GM19035 (cell line): ENCODE results near the gene RALY.

Source experiments
- ATAC-seq: cut with Tn5 transposase; IDR thresholded peaks from one replicate; pipeline ENCODE4 v1.9.1; 2021; ENCODE audit not compliant: unreplicated experiment

The RALY gene

DNA sequence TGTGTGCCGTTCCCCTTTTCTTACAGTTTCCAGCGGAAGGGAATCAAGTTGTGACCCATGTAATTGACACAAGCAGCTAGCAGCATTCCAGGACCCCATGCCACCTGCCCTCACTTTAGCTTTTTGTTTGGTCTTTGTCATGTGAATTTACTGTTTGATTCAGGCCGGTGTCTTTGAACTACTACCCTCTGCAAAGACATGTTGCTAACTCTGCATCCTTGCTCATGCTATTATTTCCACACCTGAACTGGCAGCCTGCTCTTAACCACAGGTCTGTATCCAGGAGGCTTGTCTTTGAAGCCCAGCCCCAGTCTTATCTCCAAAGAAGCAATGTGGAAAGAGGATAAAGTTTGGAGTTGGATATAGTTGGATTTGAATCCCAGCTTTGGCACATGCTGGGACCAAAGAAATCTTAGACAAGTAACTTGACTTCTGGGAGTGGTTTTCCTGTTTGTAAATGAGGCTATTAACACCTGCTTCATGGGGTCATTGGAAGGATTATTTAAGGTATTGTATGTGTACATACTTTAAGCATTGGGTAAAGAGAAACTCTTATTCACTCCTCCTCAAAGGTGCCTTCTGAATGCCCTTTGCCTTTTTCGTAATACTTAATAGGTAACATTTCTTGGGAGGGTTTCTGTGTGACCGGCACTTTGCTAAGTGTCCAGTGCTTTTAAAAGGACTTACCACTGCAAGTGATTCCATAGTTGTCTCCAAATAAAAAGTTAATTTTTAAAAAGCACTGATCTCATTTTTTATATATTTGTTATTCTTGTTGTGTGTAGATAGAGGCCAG is 52.4 kb downstream of the RALY start:
- ATAC-seq = no peak

DNA sequence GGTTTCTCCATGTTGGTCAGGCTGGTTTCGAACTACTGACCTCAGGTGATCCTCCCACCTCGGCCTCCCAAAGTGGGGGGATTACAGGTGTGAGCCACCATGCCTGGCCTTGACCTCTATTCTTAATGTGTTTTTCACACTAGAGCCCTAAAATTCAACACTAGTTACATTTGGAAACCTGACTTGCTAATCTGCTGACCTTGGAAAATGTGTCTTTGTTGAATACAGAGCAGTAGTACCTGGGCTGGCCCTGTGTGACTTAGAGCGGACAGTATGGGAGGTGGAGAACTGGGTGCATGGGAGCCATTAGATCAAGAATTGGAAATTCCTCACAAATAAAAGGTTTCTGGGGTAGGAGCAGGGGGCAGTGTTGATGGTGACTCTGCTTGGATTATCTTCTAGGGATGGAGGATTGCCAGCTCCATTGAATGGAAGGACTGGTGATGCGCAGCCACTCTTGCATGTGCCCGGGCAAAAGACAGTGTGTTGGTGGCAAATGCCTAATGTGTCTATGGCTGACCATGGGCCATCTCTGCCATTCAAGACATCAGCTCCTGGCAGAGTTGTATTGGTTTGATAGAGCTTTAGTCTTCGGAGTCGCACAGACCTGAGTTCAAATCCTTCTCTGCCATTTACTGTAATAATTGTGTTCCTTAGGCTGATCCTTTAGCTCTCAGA is 53.4 kb downstream of the RALY start:
- ATAC-seq = no peak

DNA sequence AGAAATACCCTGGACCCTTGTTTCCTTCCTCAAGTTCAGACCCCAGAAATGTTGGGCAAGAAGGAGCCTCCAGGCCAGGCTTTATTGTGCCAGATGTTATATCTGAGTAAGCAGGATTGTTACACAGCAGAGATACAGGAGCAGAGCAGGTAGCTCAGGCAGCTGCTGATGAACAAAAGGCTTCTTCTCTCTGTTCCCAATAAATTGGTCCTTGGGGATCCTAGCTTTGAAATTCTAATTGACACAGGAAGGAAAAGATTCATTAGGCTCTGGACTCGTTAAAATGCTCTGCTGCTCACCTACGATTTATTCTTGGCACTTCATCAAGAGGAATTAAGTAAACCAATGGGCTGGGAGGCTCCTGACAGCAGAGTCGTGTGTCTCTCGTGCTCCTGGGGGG is 54.2 kb downstream of the RALY start:
- no peak for ATAC-seq

DNA sequence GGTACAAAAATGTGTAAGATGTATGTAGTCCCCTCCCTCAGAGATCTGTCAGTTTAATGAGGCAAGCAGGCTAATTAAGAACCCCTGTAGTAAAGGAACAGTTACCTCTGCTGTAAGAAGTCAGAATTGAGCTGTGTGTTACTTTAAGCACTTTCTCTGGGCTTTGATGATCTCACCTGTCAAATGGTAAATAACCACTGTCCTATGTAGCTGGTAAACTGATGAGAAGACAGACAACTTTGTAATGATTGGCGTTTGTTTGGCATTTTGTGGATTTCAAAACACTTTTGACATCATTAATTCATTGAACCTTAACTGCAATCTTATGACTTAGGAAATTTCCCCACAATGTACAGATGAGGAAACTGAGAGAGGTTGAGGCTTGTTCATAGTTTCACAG is 55.7 kb downstream of the RALY start:
- ATAC-seq = no peak

DNA sequence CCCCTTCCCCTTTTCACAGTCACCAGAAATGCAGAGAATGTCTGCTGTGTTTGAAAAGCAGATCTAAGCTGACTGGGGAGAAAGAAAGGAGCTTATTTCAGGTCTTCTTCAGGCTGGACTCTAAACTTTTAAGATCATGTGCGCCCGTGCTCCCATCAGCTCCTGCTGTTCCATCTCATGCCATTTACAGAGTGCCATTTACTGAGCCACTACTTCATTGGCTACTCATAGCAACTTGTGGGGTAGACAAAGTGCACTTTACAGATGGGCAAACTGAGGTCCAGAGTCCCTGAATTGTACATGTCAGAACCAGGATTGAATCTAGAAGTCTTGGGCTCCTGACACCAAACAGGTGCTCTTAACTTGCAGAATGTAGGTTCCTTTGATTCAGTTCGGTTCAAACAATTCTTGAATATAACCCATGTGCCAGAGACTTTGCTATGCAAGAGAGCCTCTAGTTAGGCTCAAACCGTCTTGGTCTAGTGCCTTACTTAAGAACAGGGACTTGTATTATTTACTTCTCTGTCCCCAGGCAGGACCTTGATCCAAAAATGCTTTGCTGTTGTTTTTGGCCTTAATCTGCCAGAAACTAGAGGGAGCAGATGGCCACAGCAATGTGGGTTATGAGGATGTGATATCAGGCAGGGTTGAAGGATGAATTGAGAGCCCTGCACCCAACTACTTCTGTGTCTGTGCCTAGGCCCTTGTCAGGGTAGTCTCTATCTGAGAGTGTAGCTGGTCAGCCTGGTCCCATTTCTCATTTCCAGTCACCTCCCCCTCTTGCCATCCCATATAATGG is 56.4 kb downstream of the RALY start:
- no peak for ATAC-seq

DNA sequence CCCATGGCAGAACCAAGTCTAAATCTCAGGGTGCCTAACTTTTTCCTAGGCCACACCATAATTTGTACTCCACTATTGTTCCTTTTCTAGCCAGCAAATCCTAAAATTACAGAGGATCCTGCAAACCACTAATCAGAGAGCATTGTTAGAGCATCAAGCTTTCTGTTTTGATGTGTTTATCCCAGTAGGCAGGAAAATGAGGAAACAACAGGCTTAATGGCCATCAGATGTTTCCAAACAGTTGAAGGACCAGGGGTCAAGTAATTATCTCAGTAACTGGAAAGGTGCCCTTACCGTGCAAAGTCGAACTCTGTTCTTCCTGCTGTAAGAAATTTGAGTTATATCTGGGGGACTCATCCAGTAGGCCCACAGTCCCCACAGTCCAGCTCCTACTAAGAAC is 58.7 kb downstream of the RALY start:
- ATAC-seq = no peak

DNA sequence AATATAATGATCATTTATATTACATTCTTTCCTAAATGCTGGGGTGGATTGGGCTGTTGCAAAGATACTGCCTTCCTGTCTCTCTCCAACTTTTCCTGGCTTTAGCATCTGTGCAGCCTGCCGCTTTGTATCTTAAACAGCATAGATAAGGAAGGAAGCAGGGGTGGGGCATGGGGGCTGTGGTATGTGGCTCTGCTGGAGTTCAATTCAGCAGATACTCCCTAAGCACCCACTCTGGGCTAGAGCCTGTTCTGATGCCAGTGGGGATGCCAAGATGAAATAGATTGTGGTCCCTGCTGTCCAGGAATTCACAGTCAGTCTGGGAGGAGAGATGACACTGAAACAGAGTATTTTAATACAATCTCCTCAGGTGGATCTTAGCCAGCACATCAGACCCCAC is 61.6 kb downstream of the RALY start:
- ATAC-seq = no peak

DNA sequence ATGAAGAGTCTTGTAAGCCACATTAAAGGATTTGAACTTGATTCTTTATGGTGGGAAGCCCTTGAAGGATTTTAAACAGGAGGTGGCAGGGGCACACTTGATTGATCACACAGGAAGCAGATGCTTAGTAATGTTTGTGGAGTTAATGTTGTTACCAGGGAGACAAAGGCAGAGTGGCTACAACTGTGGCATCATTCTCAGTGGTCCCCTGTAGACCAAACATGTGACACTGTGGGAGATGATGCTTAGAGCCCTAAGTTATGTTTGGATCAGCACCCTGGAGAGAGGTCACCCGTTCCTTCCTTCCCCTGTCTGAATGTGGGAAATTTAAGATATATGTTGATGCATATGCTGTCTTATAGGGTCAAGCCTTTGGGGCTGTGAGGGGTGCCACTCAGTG is 65.1 kb downstream of the RALY start:
- no peak for ATAC-seq

DNA sequence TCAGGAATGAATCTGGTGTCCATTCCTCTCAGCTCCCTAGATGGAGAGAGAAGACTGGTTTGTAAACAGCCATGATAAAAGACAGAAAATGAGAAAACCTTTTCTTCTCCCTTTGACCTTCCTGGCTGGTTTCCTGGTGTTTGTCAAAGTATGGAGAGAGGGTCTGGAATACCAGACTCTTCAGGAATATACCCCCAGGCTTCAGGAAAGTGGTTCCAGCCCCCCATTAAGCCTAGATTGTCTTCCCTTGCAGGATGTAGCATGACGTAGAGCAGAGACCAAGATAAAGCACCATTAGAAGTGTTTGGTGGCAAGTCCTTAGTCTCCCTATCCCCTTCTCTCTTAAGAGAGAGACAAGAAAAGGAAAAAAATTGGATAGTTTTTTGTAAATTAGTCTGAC is 67.3 kb downstream of the RALY start:
- no peak for ATAC-seq

DNA sequence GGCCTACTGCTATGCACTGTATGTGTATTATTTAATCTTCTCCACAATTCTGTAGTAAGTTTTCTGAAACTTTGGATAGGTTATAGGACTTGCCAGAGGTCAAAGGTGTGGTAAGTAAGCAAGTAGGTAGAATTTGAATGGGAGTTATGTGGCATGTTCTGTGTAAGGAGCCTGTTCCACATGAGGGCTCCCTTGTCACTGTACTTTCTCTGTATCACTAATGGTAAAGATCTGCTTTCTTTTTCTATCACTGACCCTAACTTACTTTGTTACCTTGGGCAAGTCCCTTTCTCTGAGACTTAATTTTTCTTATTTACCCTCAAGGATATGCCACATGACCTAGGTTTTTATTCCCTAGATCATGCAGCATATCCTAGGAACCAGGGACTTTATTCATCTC is 68.0 kb downstream of the RALY start:
- no peak for ATAC-seq

DNA sequence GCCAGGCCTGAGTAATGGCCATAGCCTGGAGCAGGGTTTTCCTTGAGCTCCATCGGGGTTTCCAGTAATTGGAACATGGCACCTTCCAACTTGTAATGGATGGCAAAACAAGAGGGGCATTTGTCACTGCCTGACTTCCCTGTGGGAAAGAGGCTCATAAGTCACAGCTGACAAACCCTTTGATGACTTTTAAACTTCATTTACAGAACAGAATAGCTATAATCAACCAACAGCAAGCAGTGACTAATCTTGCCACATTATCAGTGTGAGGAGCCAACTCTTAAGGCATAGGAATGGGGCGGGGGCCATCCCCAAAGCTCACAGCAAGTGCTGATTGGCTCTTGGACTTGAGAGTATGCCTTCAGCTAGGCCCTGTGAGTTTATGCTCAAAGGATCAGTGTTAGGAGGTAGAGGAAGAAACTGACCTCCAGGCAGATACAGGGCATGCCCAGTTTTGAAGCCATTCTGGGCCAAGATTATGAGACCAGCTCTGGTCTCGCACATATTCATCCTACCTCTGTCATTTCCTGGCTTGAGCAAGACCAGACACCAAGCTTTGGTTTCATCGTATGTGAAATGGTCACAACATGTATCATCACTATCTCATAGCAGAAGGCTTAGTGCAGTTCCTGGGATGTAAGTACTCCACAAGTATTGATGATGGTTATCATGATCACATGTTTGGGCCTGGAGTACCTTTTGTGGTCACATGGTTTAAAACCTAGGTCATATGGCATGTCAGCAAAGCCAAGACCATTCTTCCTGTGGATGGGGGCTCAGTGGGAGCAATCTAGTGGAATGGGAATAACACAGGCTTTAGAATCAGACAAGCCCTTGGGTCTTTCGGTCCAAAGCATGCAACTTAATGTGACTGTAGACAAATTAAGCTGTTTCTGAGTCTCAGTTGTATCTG is 69.1 kb downstream of the RALY start:
- no peak for ATAC-seq

DNA sequence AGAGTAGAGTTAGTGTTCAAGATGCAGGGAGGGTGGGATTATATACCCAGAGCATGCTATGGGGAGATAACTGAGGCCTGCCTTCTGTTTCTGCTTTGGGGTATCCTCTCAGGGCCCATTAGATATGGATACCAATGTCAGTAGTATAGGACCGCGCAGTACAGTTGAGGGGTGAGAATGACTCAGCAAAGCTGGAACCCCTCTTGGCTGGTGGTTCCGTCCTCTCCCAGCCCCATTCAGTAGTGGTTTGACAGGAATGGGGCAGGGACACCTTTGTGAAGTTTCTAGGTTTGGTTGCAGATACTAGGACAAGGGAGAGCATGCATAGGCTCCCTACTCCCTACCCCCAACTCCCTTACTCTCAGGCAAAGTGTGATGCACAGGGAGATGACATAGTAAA is 70.6 kb downstream of the RALY start:
- ATAC-seq = no peak

DNA sequence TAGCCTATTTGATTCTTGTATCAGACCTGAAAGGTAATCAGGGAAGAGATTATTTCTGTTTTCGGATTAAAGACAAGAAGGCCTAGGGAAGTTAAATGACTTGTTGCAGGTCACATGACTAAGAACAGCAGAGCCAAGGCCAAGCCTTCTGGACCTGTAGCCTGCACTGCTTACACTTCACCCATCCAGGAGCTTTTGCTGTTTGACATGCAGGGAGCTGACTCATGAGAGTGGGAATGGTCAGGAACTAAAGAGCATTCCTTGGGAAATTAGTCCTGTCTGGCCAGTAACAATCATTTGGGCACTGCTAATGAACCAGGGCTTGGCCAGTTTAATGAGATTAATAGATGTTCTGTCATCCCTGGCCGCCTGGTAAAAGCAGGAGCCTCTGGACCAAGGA is 71.5 kb downstream of the RALY start:
- no peak for ATAC-seq

DNA sequence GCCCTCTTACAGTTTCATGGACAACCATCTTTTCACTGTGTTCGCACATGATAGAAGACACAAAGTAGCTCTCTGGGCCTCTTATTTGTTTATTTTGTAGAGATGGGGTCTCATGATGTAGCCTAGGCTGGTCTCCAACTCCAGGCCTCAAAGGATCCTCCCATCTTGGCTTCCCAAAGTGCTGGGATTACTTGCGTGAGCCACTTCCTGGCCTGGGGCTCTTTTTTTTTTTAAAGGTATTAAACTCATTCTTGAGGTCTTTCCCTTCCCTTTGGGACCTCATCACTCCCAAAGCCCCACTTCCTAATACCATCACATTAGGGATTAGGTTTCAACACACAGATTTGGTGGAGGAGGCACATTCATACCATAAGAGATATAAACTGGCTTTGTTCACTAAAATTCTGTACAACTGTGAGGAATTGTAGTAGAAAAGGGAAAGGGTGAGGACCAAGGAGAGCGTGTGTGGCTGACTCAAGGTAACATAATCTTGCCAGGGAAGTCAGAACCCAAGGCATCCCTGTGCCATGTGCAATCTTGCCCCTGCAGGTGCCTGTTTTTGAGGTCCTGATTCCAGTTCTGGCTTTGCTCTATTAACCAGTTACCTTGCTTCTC is 72.9 kb downstream of the RALY start:
- ATAC-seq = no peak

DNA sequence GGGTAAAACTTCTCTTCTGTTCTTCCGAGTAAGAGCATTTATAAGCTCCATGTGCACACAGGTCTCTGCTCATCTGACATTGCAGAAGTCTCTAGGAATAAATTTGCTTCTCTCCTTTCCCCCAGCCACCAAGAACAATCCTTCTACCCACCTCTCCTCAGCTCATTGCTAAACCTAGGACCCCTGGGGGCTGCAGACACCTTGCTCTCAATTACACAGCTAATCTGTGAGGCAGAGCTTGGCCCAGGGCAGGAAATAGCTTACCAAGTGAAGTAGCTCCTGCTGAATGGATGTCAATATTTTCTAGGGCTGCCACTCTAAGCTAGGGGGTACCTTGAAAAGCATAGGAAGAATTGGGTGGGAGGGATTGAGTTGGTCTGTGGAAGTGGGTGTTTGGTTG is 74.3 kb downstream of the RALY start:
- no peak for ATAC-seq

DNA sequence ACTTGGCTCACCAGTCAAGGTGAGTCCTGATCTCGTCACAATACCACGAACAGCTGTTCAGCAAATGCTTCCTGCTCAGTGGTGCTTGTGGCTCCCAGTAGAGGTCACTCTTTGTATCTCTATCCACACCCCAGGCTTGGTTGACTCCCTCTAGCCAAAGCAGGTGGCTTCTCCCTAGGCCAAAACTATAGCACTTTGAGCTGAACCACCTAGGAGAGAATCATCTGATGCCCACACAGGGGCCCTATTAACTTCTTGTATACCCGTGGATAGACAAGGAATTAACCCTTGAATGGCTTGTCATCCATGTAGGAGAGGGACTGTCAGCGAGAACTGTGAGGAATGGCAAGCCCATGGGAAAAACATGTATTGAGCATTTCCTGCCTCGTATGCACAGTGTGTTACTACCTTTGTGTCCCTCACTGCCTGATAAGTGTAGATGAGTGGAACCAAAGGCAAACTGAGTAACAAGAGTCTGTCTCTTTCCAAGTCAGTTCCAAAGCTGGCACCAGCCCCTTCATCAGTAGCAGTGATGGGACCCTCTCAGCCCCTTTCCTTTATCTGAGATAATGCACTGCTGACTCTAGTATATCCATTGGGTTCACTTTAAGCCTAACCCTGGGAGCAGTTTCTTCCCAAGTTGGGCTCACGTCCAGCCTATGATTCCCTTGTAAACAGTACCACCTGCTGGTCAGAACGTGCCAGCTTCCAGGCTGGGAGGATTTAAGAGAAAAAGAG is 75.8 kb downstream of the RALY start:
- no peak for ATAC-seq

DNA sequence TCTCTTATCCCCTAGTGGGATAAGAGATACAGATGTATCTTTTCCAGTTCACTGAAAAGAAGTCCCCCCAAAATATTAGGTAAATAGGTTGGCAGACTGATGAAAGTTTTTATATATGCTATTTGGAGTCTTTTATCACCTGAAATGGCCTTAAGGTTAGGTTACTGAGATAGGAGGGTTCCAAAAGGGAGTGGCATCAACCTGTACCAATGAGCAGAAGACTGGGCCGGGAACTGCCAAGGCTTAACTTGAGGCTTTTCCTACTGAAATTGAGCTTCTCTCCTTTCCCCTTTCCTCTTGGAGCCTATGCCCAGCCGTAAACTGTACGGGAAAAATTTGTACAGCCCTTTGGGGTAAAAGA is 76.3 kb downstream of the RALY start:
- no peak for ATAC-seq

DNA sequence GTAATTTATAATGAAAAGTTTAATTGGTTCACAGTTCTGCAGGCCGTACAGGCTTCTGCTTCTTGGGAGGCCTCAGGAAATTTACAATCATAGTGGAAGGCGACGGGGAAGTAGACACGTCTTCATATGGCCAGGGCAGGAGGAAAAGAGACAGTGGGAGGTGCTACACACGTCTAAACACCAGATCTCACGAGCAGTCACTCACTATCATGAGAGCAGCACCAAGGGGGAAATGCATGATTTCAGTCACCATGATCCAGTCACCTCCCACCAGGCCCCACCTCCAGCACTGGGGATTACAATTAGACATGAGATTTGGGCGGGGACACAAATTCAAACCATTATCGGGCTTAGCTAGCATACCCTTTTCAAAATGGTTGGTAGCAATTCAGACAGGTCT is 77.1 kb downstream of the RALY start:
- no peak for ATAC-seq

DNA sequence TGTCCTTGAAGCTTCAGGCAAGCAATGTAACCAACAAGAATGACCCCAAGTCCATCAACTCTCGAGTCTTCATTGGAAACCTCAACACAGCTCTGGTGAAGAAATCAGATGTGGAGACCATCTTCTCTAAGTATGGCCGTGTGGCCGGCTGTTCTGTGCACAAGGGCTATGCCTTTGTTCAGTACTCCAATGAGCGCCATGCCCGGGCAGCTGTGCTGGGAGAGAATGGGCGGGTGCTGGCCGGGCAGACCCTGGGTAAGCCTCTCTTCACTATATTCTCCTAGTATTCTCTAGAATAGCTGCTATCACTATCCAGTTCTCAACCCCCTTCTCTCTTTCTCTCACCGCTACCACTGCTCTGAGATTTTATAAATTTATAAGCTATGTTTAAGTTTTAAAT is 78.4 kb downstream of the RALY start:
- no peak for ATAC-seq

DNA sequence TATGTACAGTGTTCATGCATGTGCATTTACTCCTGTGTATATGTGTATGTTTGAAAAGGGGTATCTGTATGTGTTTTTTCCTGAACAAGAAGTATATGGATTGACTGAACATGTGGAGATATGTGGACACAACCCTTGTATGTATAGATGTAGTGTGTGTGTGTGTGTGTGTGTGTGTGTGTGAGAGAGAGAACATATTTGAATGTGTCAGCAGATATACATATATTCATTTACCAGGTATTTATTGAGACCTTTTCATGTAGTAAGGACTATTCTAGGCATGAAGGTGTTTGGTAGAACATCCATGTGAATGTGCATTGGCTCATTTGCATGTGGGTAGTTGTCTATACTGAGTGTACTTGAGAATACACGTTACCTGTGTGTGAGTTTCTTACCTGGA is 79.1 kb downstream of the RALY start:
- ATAC-seq = no peak
